PC-3 (cell line): ENCODE data around the gene MKNK1. TPM values are rescaled to one million over a fixed set of nuclear protein-coding genes. Genes with fewer than 3 reads are reported as not detected.
A peak's percentile ranks its signal among the peaks of the same experiment; 100 is the strongest.

ENCODE experiments used
- ATAC-seq: fragments of 200-7000 bp; cut with Tn5 transposase; 2 replicates; pipeline ENCODE4 v1.9.1; 2020; ENCODE audit warnings: mild to moderate bottlenecking, moderate library complexity
- BruUV-seq: library from RNA; stranded (reverse); fragments of 400-500 nt; replicated peaks from 2 replicates; lab custom pipeline; 2021; lab: Mats Ljungman, UMichigan
- CTCF ChIA-PET: fragments of 300-600 bp; sonication (Branson Sonifier 250); formaldehyde crosslinking; loops from one replicate; lab custom pipeline; 2022; ENCODE audit warnings: antibody characterized with exemption; lab: Charles Lee
- POLR2A ChIA-PET: fragments of 300-600 bp; sonication (Branson Sonifier 250); formaldehyde crosslinking; loops from one replicate; lab custom pipeline; 2022; ENCODE audit warnings: antibody characterized with exemption; ENCODE audit not compliant: unreplicated experiment; lab: Charles Lee
- DNase-seq: peaks from one replicate; pipeline ENCODE4 v3.0.0-alpha.2; 2015
- H2AFZ ChIP-seq: fragments of 300-600 bp; sonication (generic); 2 replicates; pipeline ENCODE4 v1.6.0; 2016; ENCODE audit warnings: antibody characterized with exemption, low read length
- H3F3A ChIP-seq: fragments of 300-600 bp; sonication (generic); one replicate; pipeline ENCODE4 v1.6.0; 2017; ENCODE audit warnings: antibody characterized with exemption, low read length, control low read depth, mild to moderate bottlenecking; ENCODE audit not compliant: unreplicated experiment
- H3K27ac ChIP-seq: fragments of 300-600 bp; sonication (generic); 2 replicates; pipeline ENCODE4 v1.5.1; 2016; ENCODE audit warnings: mild to moderate bottlenecking, low read length
- H3K27me3 ChIP-seq: fragments of 300-600 bp; sonication (generic); 2 replicates; pipeline ENCODE4 v1.6.1; 2016; ENCODE audit warnings: low read length, mixed read lengths
- H3K36me3 ChIP-seq: fragments of 300-600 bp; sonication (generic); 2 replicates; pipeline ENCODE4 v1.6.1; 2016; ENCODE audit warnings: low read depth, mixed run types, low read length, mixed read lengths
- H3K4me1 ChIP-seq: fragments of 300-600 bp; sonication (generic); 2 replicates; pipeline ENCODE4 v1.5.1; 2016; ENCODE audit warnings: low read length; ENCODE audit not compliant: insufficient read depth
- H3K4me2 ChIP-seq: fragments of 300-600 bp; sonication (generic); 2 replicates; pipeline ENCODE4 v1.6.0; 2016; ENCODE audit warnings: low read length
- H3K4me3 ChIP-seq: fragments of 300-600 bp; sonication (generic); 2 replicates; pipeline ENCODE4 v1.5.1; 2016; ENCODE audit warnings: mild to moderate bottlenecking, low read length, mixed read lengths
- H3K79me2 ChIP-seq: fragments of 300-600 bp; sonication (generic); 2 replicates; pipeline ENCODE4 v1.6.1; 2017; ENCODE audit warnings: low read length, mixed read lengths
- H3K9ac ChIP-seq: fragments of 300-600 bp; sonication (generic); 2 replicates; pipeline ENCODE4 v1.6.0; 2016; ENCODE audit warnings: mild to moderate bottlenecking, low read length
- H3K9me2 ChIP-seq: fragments of 300-600 bp; sonication (generic); replicated peaks from 2 replicates; pipeline ENCODE4 v1.6.1; 2016; ENCODE audit warnings: mixed run types, low read length, mixed read lengths
- H3K9me3 ChIP-seq: fragments of 300-600 bp; sonication (generic); 2 replicates; pipeline ENCODE4 v1.6.1; 2016; ENCODE audit warnings: low read length, mixed read lengths
- H4K20me1 ChIP-seq: fragments of 300-600 bp; sonication (generic); 2 replicates; pipeline ENCODE4 v1.6.1; 2016; ENCODE audit warnings: low read length, mixed read lengths
- CTCF ChIP-seq: fragments of 300-600 bp; sonication (generic); conservative IDR thresholded peaks from 2 replicates; pipeline ENCODE4 v1.5.1; 2017; ENCODE audit warnings: antibody characterized with exemption, low read depth, mild to moderate bottlenecking, low read length
- EZH2 ChIP-seq: fragments of 300-600 bp; sonication (generic); IDR thresholded peaks from one replicate; pipeline ENCODE4 v1.6.1; 2017; ENCODE audit warnings: antibody characterized with exemption, mild to moderate bottlenecking, low read length; ENCODE audit not compliant: unreplicated experiment
- EZH2phosphoT487 ChIP-seq: fragments of 300-600 bp; sonication (generic); IDR thresholded peaks from 2 replicates; pipeline ENCODE4 v1.6.1; 2018; ENCODE audit warnings: mild to moderate bottlenecking, antibody characterized with exemption, low read length, borderline replicate concordance
- intact Hi-C: fragments of 100-400 bp; cut with micrococcal nuclease; formaldehyde crosslinking; loops from 2 replicates; pipeline ENCODE4 v1.9.0; 2023
- total RNA-seq: library from RNA; depleted of rRNA; stranded (reverse); fragments of >200 nt; gene quantifications from 2 replicates; pipeline ENCODE4 v1.2.3, GENCODE V29; 2014

MKNK1 gene
- total RNA-seq, 1 experiment from 2014 or later = 36.8 TPM

DNA sequence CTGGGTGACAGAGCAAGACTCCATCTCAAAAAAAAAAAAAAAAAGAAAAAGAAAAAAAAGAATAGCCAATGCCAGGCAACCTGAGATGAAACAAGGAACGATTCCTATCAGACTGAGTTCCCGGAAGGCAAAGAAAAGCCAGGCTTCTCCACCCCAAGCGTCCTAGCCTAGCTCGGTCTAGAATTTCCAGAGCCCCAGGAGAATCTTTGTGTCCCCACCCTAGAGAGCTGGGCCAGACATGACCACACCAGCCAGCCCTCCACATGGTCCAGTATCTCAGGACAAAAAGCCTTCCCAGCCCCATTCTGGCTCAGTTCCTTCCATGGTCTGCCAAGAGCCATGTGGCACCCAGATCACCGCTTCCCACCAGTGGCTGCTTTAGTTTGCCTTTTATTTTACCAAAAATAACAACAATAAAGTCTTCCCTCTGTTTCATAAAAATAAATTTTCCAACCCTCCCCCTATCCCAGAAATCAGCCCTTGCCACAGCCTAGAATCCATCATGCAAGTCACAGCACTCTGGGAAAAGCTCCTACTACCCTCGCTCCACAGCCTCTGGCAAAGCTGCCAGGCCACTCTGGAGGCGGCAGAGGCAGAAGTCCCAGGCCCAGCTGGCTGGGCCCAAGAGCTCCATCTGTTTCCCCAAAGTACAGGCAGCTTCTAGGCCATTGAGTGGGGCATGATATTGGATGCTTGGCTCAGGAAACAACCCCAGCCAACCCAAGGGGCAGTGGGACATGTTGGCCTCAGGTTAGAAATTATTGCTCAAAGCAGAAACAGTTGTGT, 3.5 kb upstream of the MKNK1 start:
- POLR2A ChIA-PET = interaction anchor here (0.6 kb wide), 1 partner anchor 10 kb away, joined by 3 read pairs; no protein-coding TSS in a partner anchor
- Histone ChIP-seq H2AFZ (no peak overlapping the region), H3K9me3 (no peaks in the 10 kb centered on the region), H3F3A (peaks cover 5% of the 10 kb centered on the region), H3K27me3 (no peaks in the 10 kb centered on the region), H3K79me2 (peaks cover 25% of the 10 kb centered on the region), H3K27ac (no peak overlapping the region), H3K4me3 (no peak overlapping the region), H3K9ac (no peak overlapping the region), H3K9me2 (no peaks in the 10 kb centered on the region), H3K4me2 (no peak overlapping the region), H3K4me1 (peaks cover 48% of the 10 kb centered on the region), H4K20me1 (no peaks in the 10 kb centered on the region), H3K36me3 (peaks cover 20% of the 10 kb centered on the region; the same call in 1 of the 2 replicates)
- no peak for TF ChIP-seq EZH2
- TF ChIP-seq EZH2phosphoT487 = no peak
- TF ChIP-seq CTCF = no peak
- intact Hi-C loops = no loop called here
- DNase-seq = no peak
- no peak for ATAC-seq
- no TSS peak for BruUV-seq
- CTCF ChIA-PET = no interaction called here

GRCh38 chr1:46606255-46606965, 2.3 kb upstream of the MKNK1 start:
- intact Hi-C loops = no loop called here
- ChIA-PET CTCF (no interaction called here), POLR2A (interaction anchor here (0.6 kb wide), 1 partner anchor 11 kb away, joined by 3 read pairs; no protein-coding TSS in a partner anchor)
- Histone ChIP-seq H3K27ac (peak overlapping the region; percentile 28), H3K4me3 (no peak overlapping the region), H3K9me3 (no peaks in the 10 kb centered on the region), H3K79me2 (peaks cover 31% of the 10 kb centered on the region), H3K9ac (no peak overlapping the region), H3K4me1 (peaks cover 37% of the 10 kb centered on the region), H3K27me3 (no peaks in the 10 kb centered on the region), H3K9me2 (no peaks in the 10 kb centered on the region), H2AFZ (no peak overlapping the region), H3K36me3 (peaks cover 20% of the 10 kb centered on the region; the same call in 1 of the 2 replicates), H3F3A (peaks cover 5% of the 10 kb centered on the region), H4K20me1 (no peaks in the 10 kb centered on the region), H3K4me2 (0 out of 2 replicates have a peak overlapping the region, but pooled peaks have one; percentile 6)
- BruUV-seq = no TSS peak
- ATAC-seq (peak; percentile 10), DNase-seq (peak; percentile 64)
- TF ChIP-seq EZH2 (no peak), CTCF (no peak)
